ENCODE data around the gene MINDY2. TPM values are rescaled to one million over a fixed set of nuclear protein-coding genes. Genes with fewer than 3 reads are reported as not detected.
"Not testable (repeated sequence)": the region's sequence is repeated elsewhere in the genome, so short reads cannot be mapped to it uniquely, and the experiment has no call there.

The MINDY2 gene
- polyA plus RNA-seq, 1 donor (not counting 4 experiments of a cell fraction or from before 2014, with no cell fraction given): 11.2 TPM

- Histone ChIP-seq H3K4me1 (ENCODE audit: control insufficient read depth, extremely low read depth, insufficient read depth, low read length) (no peaks in the 10 kb centered on the region), H3K4me3 (ENCODE audit: control insufficient read depth in 2 of 3, extremely low read depth in 1 of 3, insufficient read depth in 2 of 3, low read depth in 1 of 3, low read length in 3 of 3) (no peak overlapping the region), H3K27me3 (ENCODE audit: control insufficient read depth, extremely low read depth, insufficient read depth, low read length) (no peaks in the 10 kb centered on the region), H3K9ac (ENCODE audit: control insufficient read depth, extremely low read depth, insufficient read depth, low read length) (no peak overlapping the region), H3K4me2 (ENCODE audit: control insufficient read depth, extremely low read depth, insufficient read depth, low read depth, low read length) (no peak overlapping the region), H3K9me3 (ENCODE audit: control insufficient read depth, low read depth, low read length) (peaks cover 2% of the 10 kb centered on the region), H3K27ac (ENCODE audit: control insufficient read depth, insufficient read depth, low read length) (no peak overlapping the region), H3K36me3 (ENCODE audit: control insufficient read depth in 2 of 2, extremely low read depth in 1 of 2, insufficient read depth in 2 of 2, low read length in 2 of 2) (no peaks in the 10 kb centered on the region), H3K79me2 (ENCODE audit: control insufficient read depth, insufficient read depth, low read length) (peaks cover under 1% of the 10 kb centered on the region), H4K20me1 (ENCODE audit: control insufficient read depth, extremely low read depth, insufficient read depth, low read length) (no peaks in the 10 kb centered on the region), H2AFZ (ENCODE audit: control insufficient read depth, low read length) (no peak overlapping the region), H3K9me1 (ENCODE audit: control insufficient read depth, extremely low read depth, insufficient read depth, low read length) (no peaks in the 10 kb centered on the region)
- no peak for FAIRE-seq
- TF ChIP-seq EZH2 (IDR thresholded peaks at IDR 0.05; ENCODE audit: low read length) (no peak), CTCF (optimal IDR thresholded peaks at IDR 0.05 in 1 of 3, IDR thresholded peaks at IDR 0.05 in 1 of 3, conservative IDR thresholded peaks at IDR 0.05 in 1 of 3; ENCODE audit: extremely low read depth in 1 of 3, insufficient read depth in 2 of 3, low read length in 3 of 3) (no peak)
- dilution Hi-C loops (cut with MboI; ENCODE audit: extremely low pct_ligation_motif_present, low sequenced_read_pairs): no loop called here
- no peak for DNase-seq (ENCODE audit: low read depth, low spot score)
These were observed 4.8 kb upstream of the MINDY2 start for GRCh38 chr15:58766290-58766689.

GRCh38 chr15:58768601-58769004, 2.5 kb upstream of the MINDY2 start:
- H3K4me3 ChIP-seq (ENCODE audit: control insufficient read depth in 2 of 3, extremely low read depth in 1 of 3, insufficient read depth in 2 of 3, low read depth in 1 of 3, low read length in 3 of 3); FAIRE-seq; dilution Hi-C loops (cut with MboI; ENCODE audit: extremely low pct_ligation_motif_present, low sequenced_read_pairs): not testable (repeated sequence)

GRCh38 chr15:58770519-58770856, 614 bp upstream of the MINDY2 start:
- no peak for DNase-seq (ENCODE audit: low read depth, low spot score)
- peaks cover 41% of the 10 kb centered on the region for H3K79me2 ChIP-seq (ENCODE audit: control insufficient read depth, insufficient read depth, low read length)
- no peaks in the 10 kb centered on the region for H3K9me1 ChIP-seq (ENCODE audit: control insufficient read depth, extremely low read depth, insufficient read depth, low read length)
- H4K20me1 ChIP-seq (ENCODE audit: control insufficient read depth, extremely low read depth, insufficient read depth, low read length): no peaks in the 10 kb centered on the region
- H3K9me3 ChIP-seq (ENCODE audit: control insufficient read depth, low read depth, low read length): no peaks in the 10 kb centered on the region
- TF ChIP-seq CTCF (optimal IDR thresholded peaks at IDR 0.05 in 1 of 3, IDR thresholded peaks at IDR 0.05 in 1 of 3, conservative IDR thresholded peaks at IDR 0.05 in 1 of 3; ENCODE audit: extremely low read depth in 1 of 3, insufficient read depth in 2 of 3, low read length in 3 of 3): peak in 1 of 3 experiments; percentile 9
- TF ChIP-seq EZH2 (IDR thresholded peaks at IDR 0.05; ENCODE audit: low read length): no peak
- H3K4me1 ChIP-seq (ENCODE audit: control insufficient read depth, extremely low read depth, insufficient read depth, low read length): peaks cover 2% of the 10 kb centered on the region
- dilution Hi-C loops (cut with MboI; ENCODE audit: extremely low pct_ligation_motif_present, low sequenced_read_pairs): no loop called here
- peak overlapping the region; percentile 77 to 98 (median 80) for H3K4me3 ChIP-seq (ENCODE audit: control insufficient read depth in 2 of 3, extremely low read depth in 1 of 3, insufficient read depth in 2 of 3, low read depth in 1 of 3, low read length in 3 of 3)
- FAIRE-seq: no peak
- H3K27me3 ChIP-seq (ENCODE audit: control insufficient read depth, extremely low read depth, insufficient read depth, low read length): no peaks in the 10 kb centered on the region
- peaks cover 0 to 2% of the 10 kb centered on the region in 2 experiments for H3K36me3 ChIP-seq (ENCODE audit: control insufficient read depth in 2 of 2, extremely low read depth in 1 of 2, insufficient read depth in 2 of 2, low read length in 2 of 2)
- H3K9ac ChIP-seq (ENCODE audit: control insufficient read depth, extremely low read depth, insufficient read depth, low read length): peak overlapping the region; percentile 90
- peak overlapping the region; percentile 91 for H2AFZ ChIP-seq (ENCODE audit: control insufficient read depth, low read length)
- H3K4me2 ChIP-seq (ENCODE audit: control insufficient read depth, extremely low read depth, insufficient read depth, low read depth, low read length): peak overlapping the region; percentile 88
- H3K27ac ChIP-seq (ENCODE audit: control insufficient read depth, insufficient read depth, low read length): peak overlapping the region; percentile 85

More at GRCh38 chr15:58768601-58769004, 2.5 kb upstream of the MINDY2 start:
- H3K9me1 ChIP-seq (ENCODE audit: control insufficient read depth, extremely low read depth, insufficient read depth, low read length); H2AFZ ChIP-seq (ENCODE audit: control insufficient read depth, low read length); H3K27ac ChIP-seq (ENCODE audit: control insufficient read depth, insufficient read depth, low read length); H4K20me1 ChIP-seq (ENCODE audit: control insufficient read depth, extremely low read depth, insufficient read depth, low read length); H3K27me3 ChIP-seq (ENCODE audit: control insufficient read depth, extremely low read depth, insufficient read depth, low read length); H3K9me3 ChIP-seq (ENCODE audit: control insufficient read depth, low read depth, low read length); H3K4me1 ChIP-seq (ENCODE audit: control insufficient read depth, extremely low read depth, insufficient read depth, low read length); DNase-seq (ENCODE audit: low read depth, low spot score); H3K36me3 ChIP-seq (ENCODE audit: control insufficient read depth in 2 of 2, extremely low read depth in 1 of 2, insufficient read depth in 2 of 2, low read length in 2 of 2); H3K9ac ChIP-seq (ENCODE audit: control insufficient read depth, extremely low read depth, insufficient read depth, low read length); H3K4me2 ChIP-seq (ENCODE audit: control insufficient read depth, extremely low read depth, insufficient read depth, low read depth, low read length): not testable (repeated sequence)
- H3K79me2 ChIP-seq (ENCODE audit: control insufficient read depth, insufficient read depth, low read length): peaks cover 24% of the 10 kb centered on the region

All from keratinocyte (primary cell).